Endometrial microvascular endothelial cells (primary cell): Measurements from ENCODE around the gene CLDN19. TPM values are rescaled to one million over a fixed set of nuclear protein-coding genes. Genes with fewer than 3 reads are reported as not detected.

Source experiments
- in situ Hi-C: cut with HindIII; loops from 2 replicates; pipeline ENCODE4 v1.10.0; 2017; ENCODE audit warnings: low sequenced_read_pairs, low pct_unique_long_range_greater_than_20kb; ENCODE audit errors: inconsistent ontology term
- total RNA-seq: library from RNA; depleted of rRNA; stranded (reverse); fragments of >200 nt; gene quantifications from one replicate; pipeline ENCODE4 v1.2.3, GENCODE V29; 2015; ENCODE audit errors: inconsistent ontology term

CLDN19 gene
- total RNA-seq, 1 donor from 2014 or later: not detected

GRCh38 chr1:42742617-42743316 lies 2.7 kb upstream of the CLDN19 start:
- in situ Hi-C loops: no loop called here

GRCh38 chr1:42742141-42742540 lies 2.1 kb upstream of the CLDN19 start:
- in situ Hi-C loops: no loop called here

DNA sequence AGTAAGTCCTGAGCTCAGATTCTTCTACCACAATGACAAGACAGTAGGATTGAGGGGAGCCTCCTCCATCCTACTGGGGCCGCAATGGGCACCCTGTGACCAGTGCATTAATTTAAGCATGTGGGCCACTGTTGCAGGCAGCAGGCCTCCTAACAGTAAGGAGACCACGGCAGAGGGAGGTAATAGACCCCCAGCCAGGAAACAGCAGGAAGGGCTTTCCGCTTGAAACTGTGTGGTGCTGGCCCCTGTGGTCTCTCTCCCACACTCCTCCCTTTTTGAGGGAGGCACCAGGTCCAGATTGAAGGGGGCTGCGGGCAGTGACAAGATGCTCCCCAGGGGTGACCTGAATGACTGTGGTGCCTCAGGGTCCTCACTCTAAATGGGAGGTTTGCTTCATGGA lies 1.7 kb upstream of the CLDN19 start:
- in situ Hi-C loops: no loop called here

GRCh38 chr1:42740851-42741580 lies 980 bp upstream of the CLDN19 start:
- in situ Hi-C loops: no loop called here

DNA sequence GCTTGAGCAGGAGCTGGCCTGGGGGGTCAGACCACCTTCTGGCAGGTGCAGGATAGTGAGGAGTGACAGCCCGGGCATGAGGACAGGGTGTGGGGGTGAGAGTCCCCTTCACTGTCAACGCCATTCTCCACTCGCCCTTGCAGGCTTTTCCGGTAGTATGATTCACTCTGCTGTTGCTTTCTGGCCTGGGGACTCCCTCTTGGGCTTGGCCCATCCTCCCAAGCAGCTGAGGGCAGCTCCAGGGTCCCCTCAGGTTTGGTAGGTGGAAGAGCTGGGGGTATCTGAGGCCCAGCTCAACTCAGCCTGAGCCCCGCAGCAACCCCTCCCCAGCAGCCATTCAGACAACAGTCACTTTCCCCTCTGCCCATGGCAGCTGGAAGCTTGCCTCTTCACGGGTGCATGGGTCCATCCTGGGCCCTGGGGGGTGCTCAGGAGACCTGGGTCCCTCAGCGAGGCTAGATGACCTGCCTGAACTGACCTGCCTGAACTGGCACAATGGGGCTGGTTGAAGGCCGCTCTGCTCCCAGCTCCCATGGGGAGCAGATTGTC lies 1.3 kb downstream of the CLDN19 start:
- in situ Hi-C loops: no loop called here

DNA sequence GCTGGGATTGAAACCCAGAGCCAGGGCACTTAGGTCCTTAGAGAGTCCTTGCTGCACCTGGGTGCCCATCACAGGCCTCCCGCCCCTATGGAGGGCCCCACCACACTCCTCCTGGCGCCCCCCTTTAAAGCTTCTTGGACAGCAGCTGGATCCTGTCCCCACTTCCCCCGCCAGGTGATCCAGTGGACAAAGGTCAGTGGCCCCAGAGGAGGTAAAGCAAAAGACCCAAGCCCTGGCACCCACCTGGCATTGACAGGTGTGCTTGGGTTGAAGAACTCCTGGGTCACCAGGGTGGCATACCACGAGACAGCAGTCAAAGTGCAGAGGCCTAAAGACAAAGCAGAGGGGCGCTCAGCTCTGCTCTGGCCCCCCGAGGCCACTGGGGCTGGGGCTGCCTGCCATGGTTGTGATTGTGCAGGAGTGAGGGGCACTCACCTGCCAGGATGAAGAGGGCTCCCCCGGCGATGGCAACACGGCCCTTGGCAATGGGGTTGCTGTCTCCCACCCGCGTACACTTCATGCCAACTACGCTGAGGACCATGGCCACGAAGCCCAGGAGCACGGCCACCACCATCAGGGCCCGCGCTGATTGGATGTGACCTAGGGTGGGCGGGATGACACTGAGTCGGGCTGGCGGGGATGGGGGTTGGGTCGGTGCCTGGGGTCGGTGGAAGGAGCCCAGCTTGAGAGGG lies 1.9 kb downstream of the CLDN19 start:
- in situ Hi-C loops: no loop called here

- in situ Hi-C loops: no loop called here
These were observed 2.8 kb downstream of the CLDN19 start for GRCh38 chr1:42737257-42737656.

GRCh38 chr1:42736571-42737200 lies 3.4 kb downstream of the CLDN19 start:
- in situ Hi-C loops: no loop called here

DNA sequence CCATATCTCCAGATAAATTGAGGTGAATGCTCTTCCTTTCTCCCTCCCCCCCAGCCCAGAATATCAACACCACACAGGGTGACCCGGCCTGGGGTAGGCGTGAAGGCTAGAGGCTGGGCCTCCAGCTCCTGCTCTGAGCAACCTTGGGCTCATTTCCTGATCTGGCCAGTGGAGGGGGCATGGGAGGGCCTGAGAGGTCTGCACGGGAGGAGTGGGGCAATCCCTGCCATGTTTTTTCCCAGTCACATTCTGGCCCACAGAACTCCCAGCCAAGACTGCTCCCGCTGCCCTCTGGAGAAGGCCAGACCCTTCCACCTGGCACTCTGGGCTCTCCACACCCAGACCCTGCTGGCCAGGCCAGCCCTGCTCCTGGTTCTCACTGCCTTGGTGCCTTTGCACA lies 3.9 kb downstream of the CLDN19 start:
- in situ Hi-C loops: no loop called here

DNA sequence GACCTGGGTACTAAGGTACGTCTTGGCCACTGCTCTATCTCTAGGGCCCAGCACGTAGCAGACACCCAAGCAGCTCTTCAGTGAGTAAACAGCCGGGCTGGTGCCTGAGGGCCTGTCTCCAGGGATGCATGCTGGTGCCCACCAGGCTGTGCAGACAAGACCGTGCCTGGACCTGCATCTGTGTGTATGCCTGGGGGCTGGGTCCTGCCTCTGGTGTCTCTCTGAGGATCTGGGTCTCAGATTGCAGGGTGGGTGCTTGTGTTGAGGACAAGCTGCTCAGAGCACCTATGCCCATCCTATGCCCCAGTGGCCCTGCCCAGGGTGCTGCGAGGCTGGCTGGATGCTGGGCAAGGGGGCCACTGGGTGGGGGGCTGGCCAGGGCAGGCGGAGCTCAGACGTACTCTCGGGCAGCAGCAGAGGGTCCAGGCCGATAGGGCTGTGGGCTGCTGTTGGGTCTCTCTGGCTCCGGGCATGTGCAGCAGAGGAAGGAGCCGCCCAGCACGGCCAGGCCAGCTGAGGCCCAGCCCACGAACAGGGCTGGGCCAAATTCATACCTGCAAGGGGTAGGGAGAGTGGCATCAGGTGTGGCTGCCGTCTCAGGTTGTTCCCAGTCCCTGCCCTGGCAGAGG lies 4.4 kb downstream of the CLDN19 start:
- in situ Hi-C loops: no loop called here

DNA sequence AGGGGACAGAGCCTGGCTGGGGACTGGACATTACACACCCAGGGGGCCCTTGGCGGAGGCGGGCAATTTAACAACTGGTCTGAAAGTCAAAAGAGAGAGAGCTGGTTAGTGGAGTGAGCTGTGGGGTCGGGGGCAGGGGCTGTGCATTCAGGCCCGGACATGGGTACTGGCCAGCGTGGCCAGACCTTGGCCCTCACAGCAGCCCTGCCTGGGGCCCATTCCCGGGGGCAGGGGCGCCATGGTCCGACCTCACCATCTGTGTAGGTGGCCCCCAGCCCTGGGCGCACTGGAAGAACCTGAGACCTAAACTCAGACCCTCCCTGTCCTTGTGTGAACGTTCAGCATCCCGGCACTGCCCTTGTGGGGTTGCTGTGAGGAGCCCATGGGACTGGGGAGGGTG lies 5.0 kb downstream of the CLDN19 start:
- in situ Hi-C loops: no loop called here

- in situ Hi-C loops: no loop called here
These were observed 5.6 kb downstream of the CLDN19 start for GRCh38 chr1:42734201-42735035.

DNA sequence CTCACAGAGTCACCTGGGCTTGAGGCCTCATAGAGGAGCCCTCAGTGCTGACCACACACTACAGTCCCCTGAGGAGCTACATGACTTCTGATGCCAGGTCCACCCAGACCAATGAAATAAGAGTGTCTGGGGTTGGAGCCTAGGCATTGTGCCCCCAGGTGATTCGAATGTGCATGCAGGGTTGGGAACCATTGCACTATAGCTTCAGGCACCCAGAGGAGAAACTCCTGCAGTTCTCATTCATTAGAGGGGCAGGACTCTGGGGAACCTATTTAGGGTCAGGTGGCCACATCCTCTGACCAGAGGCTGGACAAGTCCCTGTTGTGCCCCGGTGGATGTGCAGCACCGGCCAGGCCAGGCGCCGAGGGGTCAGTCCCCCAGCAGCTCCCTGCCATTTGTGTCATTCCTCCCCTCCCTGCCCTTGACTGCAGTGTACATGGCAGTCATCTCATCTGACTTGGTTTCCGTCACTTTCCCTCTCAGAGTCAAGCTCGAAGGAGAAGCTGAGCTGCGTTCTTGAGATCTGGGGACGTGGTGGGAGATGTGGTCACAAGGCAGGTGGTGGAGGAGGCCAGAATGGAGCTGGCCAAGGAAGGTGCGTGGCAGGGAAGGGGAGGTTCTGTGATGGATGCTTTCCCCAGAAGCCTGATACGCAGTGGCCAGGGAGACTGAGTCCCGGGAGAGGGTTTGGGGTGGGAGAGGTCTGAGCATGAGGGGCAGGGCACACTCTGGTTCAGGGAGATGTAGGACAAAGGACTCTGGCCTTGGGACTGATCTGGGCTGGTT lies 6.4 kb downstream of the CLDN19 start:
- in situ Hi-C loops: no loop called here

DNA sequence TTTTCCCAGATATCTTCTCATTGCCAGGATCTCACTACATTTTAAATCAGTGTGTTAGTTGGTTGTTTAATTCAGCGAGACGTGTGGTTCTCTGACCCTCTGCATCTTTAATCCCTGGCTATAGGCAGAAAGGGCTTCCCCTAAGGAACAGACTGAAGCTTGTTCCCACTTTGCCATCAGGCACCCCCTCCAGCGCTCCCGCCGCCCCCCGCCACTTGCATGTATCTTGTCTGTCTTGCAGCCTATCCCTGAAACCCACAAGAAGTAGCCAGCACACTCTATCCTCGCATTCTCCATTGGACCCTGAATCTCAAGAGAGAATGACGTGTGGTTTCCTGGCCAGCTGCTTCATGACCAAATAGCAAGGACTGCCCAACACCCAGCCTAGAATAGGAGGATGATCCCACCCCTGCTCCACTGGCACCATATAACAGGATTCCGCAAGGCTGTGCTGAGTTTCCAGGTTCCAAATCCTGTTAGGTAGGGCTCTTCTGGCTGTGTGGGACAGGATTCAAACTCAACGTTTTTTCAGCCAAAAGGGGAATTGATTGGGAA lies 7.8 kb downstream of the CLDN19 start:
- in situ Hi-C loops: no loop called here

- in situ Hi-C loops: no loop called here
These were observed 8.5 kb downstream of the CLDN19 start for GRCh38 chr1:42731585-42731984.

- in situ Hi-C loops: no loop called here
These were observed 9.0 kb downstream of the CLDN19 start for GRCh38 chr1:42730988-42731387.

DNA sequence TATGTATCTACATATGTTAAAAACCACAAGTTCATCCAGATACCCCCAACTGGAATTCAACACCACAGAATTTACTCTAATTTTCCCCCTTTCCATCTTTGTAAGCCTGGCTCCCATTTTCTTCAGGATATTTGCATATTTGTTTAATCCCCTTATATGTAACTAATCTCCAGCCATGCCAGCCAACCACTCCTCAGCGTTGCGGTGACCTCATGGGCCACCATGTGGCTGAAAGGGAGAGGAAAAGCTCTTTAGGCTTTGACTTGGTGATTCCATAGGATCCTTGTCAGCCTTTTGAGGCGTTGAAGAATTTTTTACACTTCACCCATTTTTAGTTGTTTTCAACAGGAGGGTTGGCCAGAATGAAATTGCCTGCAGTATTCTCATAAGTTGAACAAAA lies 10.0 kb downstream of the CLDN19 start:
- in situ Hi-C loops: no loop called here
